ENCODE measurements around the gene PPM1N.

- TF ChIP-seq EZH2phosphoT487 (IDR thresholded peaks at IDR 0.05; ENCODE audit: insufficient read depth, low read depth), result no peak
- no peak for TF ChIP-seq EZH2 (IDR thresholded peaks at IDR 0.05; ENCODE audit: insufficient read depth, poor library complexity, severe bottlenecking)
Measured at GRCh38 chr19:45472563-45473366, 25.5 kb upstream of the PPM1N start.
